ENCODE data around the gene SLAMF9. TPM values are rescaled to one million over a fixed set of nuclear protein-coding genes. Genes with fewer than 3 reads are reported as not detected.

The SLAMF9 gene
- total RNA-seq, 1 experiment from 2014 or later: 0.94 TPM

GRCh38 chr1:159933347-159933746 lies 20.7 kb downstream of the SLAMF9 start:
- Histone ChIP-seq H2AFZ (no peak overlapping the region), H4K20me1 (ENCODE audit: insufficient read depth) (no peaks in the 10 kb centered on the region), H3K4me2 (no peak overlapping the region), H3K79me2 (ENCODE audit: low read depth) (no peaks in the 10 kb centered on the region), H3K9me2 (ENCODE audit: insufficient read depth) (no peaks in the 10 kb centered on the region), H3F3A (ENCODE audit: insufficient read depth, low read depth) (peaks cover 16% of the 10 kb centered on the region; the same call in 1 of the 2 replicates), H3K27ac (no peak overlapping the region), H3K4me1 (replicated peaks; ENCODE audit: insufficient read depth) (peaks cover 26% of the 10 kb centered on the region), H3K36me3 (ENCODE audit: low read depth) (no peaks in the 10 kb centered on the region), H3K4me3 (no peak overlapping the region), H3K27me3 (ENCODE audit: insufficient read depth, low read depth) (no peaks in the 10 kb centered on the region), H3K9me3 (ENCODE audit: insufficient read depth, low read depth) (no peaks in the 10 kb centered on the region)
- no peak for DNase-seq
- no peak for TF ChIP-seq EZH2 (IDR thresholded peaks at IDR 0.05; ENCODE audit: low read depth)
- no peak for TF ChIP-seq CTCF (conservative IDR thresholded peaks at IDR 0.05)
- BruUV-seq (replicated peaks): no TSS peak
- intact Hi-C loops (cut with micrococcal nuclease; ENCODE audit: unreplicated experiment): no loop called here
- ChIA-PET CTCF (interaction anchor here (0.6 to 1.9 kb wide), 4 partner anchors 33 to 134 kb away, joined by 3 to 7 read pairs (median 4); no protein-coding TSS in a partner anchor), POLR2A (ENCODE audit: unreplicated experiment) (interaction anchor here (0.7 kb wide), 1 partner anchor 9 kb away, joined by 3 read pairs; no protein-coding TSS in a partner anchor)

GRCh38 chr1:159932296-159933285 lies 21.4 kb downstream of the SLAMF9 start:
- no peak for DNase-seq
- Histone ChIP-seq H3K9me2 (ENCODE audit: insufficient read depth) (no peaks in the 10 kb centered on the region), H3F3A (ENCODE audit: insufficient read depth, low read depth) (peaks cover 14% of the 10 kb centered on the region; the same call in 1 of the 2 replicates), H4K20me1 (ENCODE audit: insufficient read depth) (no peaks in the 10 kb centered on the region), H2AFZ (no peak overlapping the region), H3K27me3 (ENCODE audit: insufficient read depth, low read depth) (no peaks in the 10 kb centered on the region), H3K4me1 (replicated peaks; ENCODE audit: insufficient read depth) (peaks cover 19% of the 10 kb centered on the region), H3K9me3 (ENCODE audit: insufficient read depth, low read depth) (no peaks in the 10 kb centered on the region), H3K79me2 (ENCODE audit: low read depth) (no peaks in the 10 kb centered on the region), H3K4me3 (no peak overlapping the region), H3K27ac (no peak overlapping the region), H3K4me2 (no peak overlapping the region), H3K36me3 (ENCODE audit: low read depth) (no peaks in the 10 kb centered on the region)
- POLR2A ChIA-PET (ENCODE audit: unreplicated experiment): interaction anchor here (0.7 kb wide), 1 partner anchor 8 kb away, joined by 3 read pairs; no protein-coding TSS in a partner anchor
- no TSS peak for BruUV-seq (replicated peaks)
- TF ChIP-seq CTCF (conservative IDR thresholded peaks at IDR 0.05) (no peak), EZH2 (IDR thresholded peaks at IDR 0.05; ENCODE audit: low read depth) (no peak)
- CTCF ChIA-PET: interaction anchor here (1.0 to 1.9 kb wide), 3 partner anchors 74 to 134 kb away, joined by 3 to 7 read pairs (median 4); no protein-coding TSS in a partner anchor
- intact Hi-C loops (cut with micrococcal nuclease; ENCODE audit: unreplicated experiment): no loop called here

- CTCF ChIA-PET: no interaction called here
- POLR2A ChIA-PET (ENCODE audit: unreplicated experiment): no interaction called here
- no peak overlapping the region for H3K4me3 ChIP-seq
- no peak for DNase-seq
- H3K4me1 ChIP-seq (replicated peaks; ENCODE audit: insufficient read depth): peaks cover 11% of the 10 kb centered on the region
- no peaks in the 10 kb centered on the region for H3K27me3 ChIP-seq (ENCODE audit: insufficient read depth, low read depth)
- H3K9me2 ChIP-seq (ENCODE audit: insufficient read depth): no peaks in the 10 kb centered on the region
- H3K79me2 ChIP-seq (ENCODE audit: low read depth): no peaks in the 10 kb centered on the region
- no peak overlapping the region for H2AFZ ChIP-seq
- H3K9me3 ChIP-seq (ENCODE audit: insufficient read depth, low read depth): no peaks in the 10 kb centered on the region
- no peaks in the 10 kb centered on the region for H4K20me1 ChIP-seq (ENCODE audit: insufficient read depth)
- peaks cover 5% of the 10 kb centered on the region; the same call in 1 of the 2 replicates for H3F3A ChIP-seq (ENCODE audit: insufficient read depth, low read depth)
- H3K27ac ChIP-seq: no peak overlapping the region
- TF ChIP-seq CTCF (conservative IDR thresholded peaks at IDR 0.05): no peak
- no peak for TF ChIP-seq EZH2 (IDR thresholded peaks at IDR 0.05; ENCODE audit: low read depth)
- no peaks in the 10 kb centered on the region for H3K36me3 ChIP-seq (ENCODE audit: low read depth)
- no peak overlapping the region for H3K4me2 ChIP-seq
- intact Hi-C loops (cut with micrococcal nuclease; ENCODE audit: unreplicated experiment): no loop called here
- BruUV-seq (replicated peaks): no TSS peak
Measured at GRCh38 chr1:159931795-159932173, 22.3 kb downstream of the SLAMF9 start.
